Measurements from ENCODE around the gene PRXL2B.

PRXL2B gene

DNA sequence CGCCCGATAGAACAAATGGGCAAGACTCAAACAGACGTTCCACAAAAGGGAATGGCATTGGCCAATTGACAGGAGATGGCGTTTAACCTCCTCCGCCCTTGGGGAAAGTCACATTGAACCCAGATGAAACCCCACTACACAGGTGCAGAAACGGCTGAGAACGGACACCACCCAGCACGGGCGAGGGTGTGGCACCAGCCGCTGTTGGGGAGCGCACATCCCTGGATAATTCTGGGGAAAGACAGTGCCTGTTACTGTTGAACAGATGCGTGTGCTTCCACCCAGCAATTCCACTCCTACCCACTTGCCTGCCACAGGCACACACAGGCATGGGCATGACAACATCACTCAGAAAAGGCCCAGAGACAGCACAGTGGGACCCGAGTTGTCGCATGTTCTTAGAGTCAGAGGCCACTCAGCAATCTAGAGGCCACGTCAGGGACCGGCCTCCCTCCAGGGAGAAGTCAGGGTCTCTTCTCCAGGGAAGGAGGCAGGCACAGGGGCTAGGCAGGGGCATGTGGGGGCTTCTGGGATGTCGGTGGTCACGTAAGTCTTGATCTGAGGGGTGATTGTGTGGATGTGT, 15.2 kb downstream of the PRXL2B start:
- Histone ChIP-seq H3K9me3 (ENCODE audit: severe bottlenecking) (no peaks in the 10 kb centered on the region), H3K4me3 (ENCODE audit: severe bottlenecking) (no peak overlapping the region), H3K27me3 (ENCODE audit: insufficient read depth, poor library complexity, severe bottlenecking) (peaks cover 22% of the 10 kb centered on the region), H3K36me3 (ENCODE audit: low read depth) (no peaks in the 10 kb centered on the region), H3K4me1 (ENCODE audit: insufficient read depth, poor library complexity, severe bottlenecking) (no peaks in the 10 kb centered on the region), H3K27ac (ENCODE audit: poor library complexity, severe bottlenecking) (no peak overlapping the region)
- ATAC-seq (ENCODE audit: low read depth) (no peak), DNase-seq (ENCODE audit: low spot score) (no peak)
- TF ChIP-seq, protein P1, sequence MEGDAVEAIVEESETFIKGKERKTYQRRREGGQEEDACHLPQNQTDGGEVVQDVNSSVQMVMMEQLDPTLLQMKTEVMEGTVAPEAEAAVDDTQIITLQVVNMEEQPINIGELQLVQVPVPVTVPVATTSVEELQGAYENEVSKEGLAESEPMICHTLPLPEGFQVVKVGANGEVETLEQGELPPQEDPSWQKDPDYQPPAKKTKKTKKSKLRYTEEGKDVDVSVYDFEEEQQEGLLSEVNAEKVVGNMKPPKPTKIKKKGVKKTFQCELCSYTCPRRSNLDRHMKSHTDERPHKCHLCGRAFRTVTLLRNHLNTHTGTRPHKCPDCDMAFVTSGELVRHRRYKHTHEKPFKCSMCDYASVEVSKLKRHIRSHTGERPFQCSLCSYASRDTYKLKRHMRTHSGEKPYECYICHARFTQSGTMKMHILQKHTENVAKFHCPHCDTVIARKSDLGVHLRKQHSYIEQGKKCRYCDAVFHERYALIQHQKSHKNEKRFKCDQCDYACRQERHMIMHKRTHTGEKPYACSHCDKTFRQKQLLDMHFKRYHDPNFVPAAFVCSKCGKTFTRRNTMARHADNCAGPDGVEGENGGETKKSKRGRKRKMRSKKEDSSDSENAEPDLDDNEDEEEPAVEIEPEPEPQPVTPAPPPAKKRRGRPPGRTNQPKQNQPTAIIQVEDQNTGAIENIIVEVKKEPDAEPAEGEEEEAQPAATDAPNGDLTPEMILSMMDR (IDR thresholded peaks at IDR 0.05; ENCODE audit: poor library complexity, severe bottlenecking), result no peak

DNA sequence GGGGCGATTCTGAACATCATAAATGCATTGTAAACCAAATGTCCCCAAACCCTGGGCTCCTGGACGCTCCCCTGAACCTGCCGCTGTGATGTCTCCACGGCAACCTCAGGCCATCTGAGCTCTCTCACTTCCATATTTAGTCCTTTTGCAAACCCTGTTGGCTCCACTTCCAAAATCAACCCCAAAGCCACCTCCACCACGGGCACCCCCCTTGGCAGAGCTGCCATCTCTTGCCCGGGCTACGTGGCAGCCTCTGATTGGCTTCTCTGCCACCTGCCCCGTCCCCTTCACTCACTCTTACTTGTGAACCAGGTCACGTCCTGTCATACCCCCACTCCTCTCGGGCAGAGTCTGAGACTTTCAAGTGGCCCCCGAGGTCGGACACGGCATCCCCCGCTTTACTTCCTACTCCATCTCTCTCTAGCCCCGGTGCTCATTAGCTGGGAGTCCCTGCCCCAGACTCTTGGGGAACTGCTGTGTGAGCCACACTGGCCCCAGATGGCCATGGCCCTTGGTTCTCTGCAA, 15.8 kb downstream of the PRXL2B start:
- TF ChIP-seq, protein P1 (IDR thresholded peaks at IDR 0.05; ENCODE audit: poor library complexity, severe bottlenecking), result no peak
- no peaks in the 10 kb centered on the region for H3K9me3 ChIP-seq (ENCODE audit: severe bottlenecking)
- DNase-seq (ENCODE audit: low spot score) (no peak), ATAC-seq (ENCODE audit: low read depth) (no peak)
- no peak overlapping the region for H3K4me3 ChIP-seq (ENCODE audit: severe bottlenecking)
- no peak overlapping the region for H3K27ac ChIP-seq (ENCODE audit: poor library complexity, severe bottlenecking)
- H3K4me1 ChIP-seq (ENCODE audit: insufficient read depth, poor library complexity, severe bottlenecking), result no peaks in the 10 kb centered on the region
- peaks cover 22% of the 10 kb centered on the region for H3K27me3 ChIP-seq (ENCODE audit: insufficient read depth, poor library complexity, severe bottlenecking)
- no peaks in the 10 kb centered on the region for H3K36me3 ChIP-seq (ENCODE audit: low read depth)

DNA sequence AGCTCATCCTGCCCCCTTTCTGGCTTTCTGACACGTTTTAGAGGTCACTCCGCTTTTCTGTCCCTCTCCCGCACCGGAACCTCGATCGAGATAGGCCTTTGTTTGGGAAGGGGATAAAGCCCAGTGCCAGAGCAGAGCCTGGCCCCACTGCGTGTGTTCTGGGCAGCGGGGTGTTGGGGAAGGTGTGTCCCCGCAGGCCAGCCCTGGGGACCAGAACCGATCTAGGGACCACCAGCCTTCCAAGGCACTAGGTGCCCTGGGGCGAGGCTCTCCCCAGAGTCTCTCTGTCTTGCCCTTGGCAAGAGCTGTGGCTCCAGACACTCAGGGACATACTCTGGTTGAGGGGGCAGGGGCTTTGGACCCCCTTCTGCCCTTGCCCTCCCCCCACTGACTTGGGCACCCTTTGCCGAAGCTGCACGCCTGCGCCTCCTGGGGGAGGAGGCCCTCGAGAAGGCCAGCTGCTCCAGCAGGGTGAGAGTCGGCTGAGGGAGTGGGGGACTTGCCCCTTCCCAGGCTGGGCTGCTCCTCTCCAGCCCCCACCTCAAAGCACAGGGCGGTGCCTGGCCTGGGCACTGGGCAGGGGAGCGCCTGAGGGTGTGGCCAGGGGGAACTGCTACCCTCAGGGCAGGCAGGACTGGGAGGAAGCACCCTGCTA, 16.4 kb downstream of the PRXL2B start:
- DNase-seq (ENCODE audit: low spot score) (no peak), ATAC-seq (ENCODE audit: low read depth) (no peak)
- Histone ChIP-seq H3K4me1 (ENCODE audit: insufficient read depth, poor library complexity, severe bottlenecking) (no peaks in the 10 kb centered on the region), H3K36me3 (ENCODE audit: low read depth) (no peaks in the 10 kb centered on the region), H3K9me3 (ENCODE audit: severe bottlenecking) (no peaks in the 10 kb centered on the region), H3K27ac (ENCODE audit: poor library complexity, severe bottlenecking) (no peak overlapping the region), H3K4me3 (ENCODE audit: severe bottlenecking) (no peak overlapping the region), H3K27me3 (ENCODE audit: insufficient read depth, poor library complexity, severe bottlenecking) (peaks cover 22% of the 10 kb centered on the region)
- TF ChIP-seq, protein P1 (IDR thresholded peaks at IDR 0.05; ENCODE audit: poor library complexity, severe bottlenecking), result no peak

DNA sequence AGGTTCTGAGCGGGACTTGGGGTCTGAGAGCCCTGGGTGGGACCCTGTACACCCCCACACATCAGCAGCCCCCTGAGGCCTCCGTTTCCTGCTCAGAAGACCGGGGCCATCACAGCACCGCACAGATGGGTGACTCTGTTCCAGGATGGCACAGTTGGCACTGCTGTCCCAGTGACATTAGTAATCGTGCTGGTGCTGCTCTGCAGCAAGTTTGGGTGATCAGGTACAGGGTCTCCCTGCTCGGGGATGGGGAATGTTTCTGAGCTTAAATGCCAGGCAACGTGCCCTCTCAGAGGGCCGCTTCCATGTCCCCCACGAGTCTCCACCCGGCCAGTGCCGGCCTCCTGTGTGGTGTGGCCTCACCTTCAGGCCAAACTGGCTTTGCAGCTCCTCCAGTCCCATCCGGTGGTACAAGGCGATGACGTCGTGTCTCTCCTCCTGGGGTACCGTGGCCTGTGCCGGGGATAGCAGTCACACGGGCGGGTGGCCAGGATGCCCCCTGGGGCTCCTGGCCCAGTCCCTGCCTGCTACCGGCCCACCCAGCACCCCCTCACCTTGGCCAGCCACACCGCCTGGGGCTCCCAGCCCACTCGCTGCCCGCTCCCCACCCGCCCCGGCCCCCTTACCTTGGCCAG, 17.1 kb downstream of the PRXL2B start:
- no peaks in the 10 kb centered on the region for H3K9me3 ChIP-seq (ENCODE audit: severe bottlenecking)
- H3K4me3 ChIP-seq (ENCODE audit: severe bottlenecking), result no peak overlapping the region
- DNase-seq (ENCODE audit: low spot score), result no peak
- no peak overlapping the region for H3K27ac ChIP-seq (ENCODE audit: poor library complexity, severe bottlenecking)
- no peaks in the 10 kb centered on the region for H3K36me3 ChIP-seq (ENCODE audit: low read depth)
- TF ChIP-seq, protein P1 (IDR thresholded peaks at IDR 0.05; ENCODE audit: poor library complexity, severe bottlenecking), result no peak
- no peak for ATAC-seq (ENCODE audit: low read depth)
- H3K27me3 ChIP-seq (ENCODE audit: insufficient read depth, poor library complexity, severe bottlenecking), result peaks cover 21% of the 10 kb centered on the region
- no peaks in the 10 kb centered on the region for H3K4me1 ChIP-seq (ENCODE audit: insufficient read depth, poor library complexity, severe bottlenecking)
